GM18511 (cell line): ENCODE measurements around the gene RIMBP2.

Experiments used
- ATAC-seq: cut with Tn5 transposase; IDR thresholded peaks from one replicate; pipeline ENCODE4 v1.9.1; 2021; ENCODE audit warnings: mild to moderate bottlenecking, moderate library complexity; ENCODE audit not compliant: unreplicated experiment

Gene RIMBP2

DNA sequence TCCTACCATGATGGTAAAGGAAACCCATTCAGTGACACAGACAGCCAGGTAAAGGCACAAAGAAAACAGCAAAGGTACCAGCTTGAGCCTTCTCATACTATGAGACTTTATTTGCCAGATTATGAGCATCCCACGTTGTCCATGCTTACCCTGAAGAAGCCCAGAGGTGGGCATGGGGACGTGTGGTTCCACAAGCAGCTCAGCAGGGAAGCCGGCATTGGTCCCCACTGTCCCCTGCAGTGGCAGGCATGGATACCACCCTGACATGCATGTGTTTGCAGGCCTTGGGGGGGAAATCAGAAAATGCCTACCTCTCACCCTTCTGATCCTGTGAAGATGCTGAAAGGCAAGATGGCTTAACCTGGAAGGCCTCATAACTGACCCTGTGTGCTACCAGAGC is 195.3 kb downstream of the RIMBP2 start:
- ATAC-seq = no peak

DNA sequence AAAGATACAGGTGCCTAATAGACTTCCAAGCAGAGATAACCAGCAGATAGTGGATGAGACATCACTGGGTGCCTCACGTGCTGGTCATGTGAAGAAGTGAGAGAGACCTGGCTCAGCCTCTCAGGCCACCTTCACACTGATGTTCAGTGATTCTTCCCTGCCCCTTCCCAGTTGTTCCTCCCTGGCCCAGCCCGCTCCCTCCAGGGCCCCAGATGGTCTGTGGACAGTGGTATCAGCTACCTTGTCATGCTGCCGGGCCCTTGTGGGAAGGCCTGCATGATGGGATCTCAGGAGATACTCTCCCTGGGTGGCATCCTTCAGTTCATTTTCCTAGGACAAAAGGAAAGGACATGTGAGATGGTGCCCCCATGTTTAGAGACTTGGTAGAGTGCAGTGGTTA is 198.5 kb downstream of the RIMBP2 start:
- no peak for ATAC-seq

DNA sequence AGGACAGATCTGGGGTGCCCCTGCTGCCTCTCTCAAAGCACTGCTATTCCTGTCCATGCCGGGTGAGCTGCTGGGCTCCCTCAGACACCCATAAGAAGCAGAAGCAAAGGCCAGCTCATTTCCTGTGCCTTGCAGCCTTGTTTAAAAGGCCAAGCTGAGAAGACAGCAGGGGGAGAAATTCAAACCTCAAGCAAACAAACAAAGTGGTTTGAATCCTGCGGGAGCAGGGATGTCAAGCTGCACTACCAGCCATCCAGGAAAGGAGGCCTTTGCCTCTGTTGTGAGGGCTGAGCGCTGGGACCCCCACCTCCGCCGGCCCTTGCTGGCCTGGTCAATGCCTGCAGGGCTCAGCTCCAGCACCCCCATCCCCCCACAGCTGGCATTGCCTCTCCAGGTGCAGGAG is 201.9 kb downstream of the RIMBP2 start:
- ATAC-seq = no peak

DNA sequence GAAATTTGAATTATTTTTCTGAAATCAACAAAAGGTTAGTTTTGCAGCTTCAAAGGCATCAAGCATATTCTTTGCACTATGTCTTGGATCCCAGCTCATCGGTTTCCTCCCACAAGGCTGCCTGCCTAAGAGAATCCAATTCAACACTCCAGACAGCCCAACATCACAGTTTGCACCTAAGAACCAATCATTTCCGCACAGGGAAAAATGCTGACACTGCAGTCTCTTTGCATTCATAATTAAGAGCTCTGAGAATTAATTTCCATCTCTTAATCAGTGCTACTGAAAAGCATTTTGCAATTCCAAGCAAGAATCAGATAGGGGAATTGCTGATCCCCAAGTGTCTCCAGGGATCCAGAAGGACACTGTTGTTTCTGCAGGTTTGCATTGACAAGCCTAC is 202.5 kb downstream of the RIMBP2 start:
- ATAC-seq = no peak

DNA sequence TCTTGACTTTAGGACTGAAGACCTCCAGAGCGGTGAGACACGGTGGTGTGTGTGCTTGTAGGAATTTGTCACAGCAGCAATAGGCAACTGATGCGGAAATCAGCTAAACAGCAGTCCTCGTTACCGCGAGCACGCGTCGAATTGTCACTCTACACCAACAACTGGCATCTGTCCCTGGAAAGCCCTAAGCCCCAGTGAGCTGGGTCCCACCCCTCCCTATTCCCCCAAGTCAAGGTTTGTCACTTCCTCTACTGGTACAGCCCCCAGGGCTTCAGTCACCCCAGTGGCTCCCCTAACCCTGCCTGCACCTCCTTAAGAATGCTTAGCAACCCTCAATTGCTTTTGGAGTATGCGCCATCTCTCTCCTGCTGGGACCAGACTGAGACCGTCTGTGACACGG is 204.8 kb downstream of the RIMBP2 start:
- ATAC-seq = no peak

DNA sequence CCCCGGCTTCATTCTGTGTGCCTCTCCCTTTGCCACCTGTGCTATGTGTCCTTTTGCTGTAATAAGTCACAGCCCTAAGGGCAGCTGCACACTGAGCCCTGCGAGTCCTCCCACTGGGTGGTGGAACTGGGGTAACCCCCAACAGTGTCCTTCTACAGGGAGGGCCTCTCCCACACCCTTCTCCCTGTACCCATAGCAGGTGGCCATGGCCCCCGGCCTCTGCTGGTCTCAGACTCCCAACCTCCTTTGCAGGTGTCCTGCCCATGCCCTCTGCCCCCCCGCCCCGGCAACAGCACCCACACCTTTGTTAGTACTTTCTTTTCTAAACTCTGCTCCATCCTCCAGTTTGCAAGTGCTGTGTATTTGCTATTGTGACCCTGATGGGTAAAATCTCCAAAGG is 206.6 kb downstream of the RIMBP2 start:
- ATAC-seq = no peak

DNA sequence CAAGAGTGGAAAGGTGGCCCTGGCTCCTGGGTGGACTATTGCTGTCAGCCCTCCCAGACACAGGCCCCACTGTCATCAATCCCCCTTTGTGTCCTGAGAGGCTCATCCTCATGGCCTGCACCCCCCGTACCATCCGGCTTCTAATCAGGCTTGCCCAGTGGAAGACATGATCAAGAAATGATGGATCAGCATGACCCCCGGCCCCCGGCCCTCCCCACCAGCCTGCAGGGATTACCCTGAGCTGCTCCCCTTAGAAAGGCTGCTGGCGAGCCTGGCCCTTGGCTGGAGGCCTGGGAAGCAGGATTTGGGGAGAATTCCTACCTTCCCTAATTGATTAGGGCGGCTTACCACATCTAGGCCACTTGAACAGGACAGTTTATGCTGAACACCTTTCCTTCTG is 207.3 kb downstream of the RIMBP2 start:
- ATAC-seq = no peak

DNA sequence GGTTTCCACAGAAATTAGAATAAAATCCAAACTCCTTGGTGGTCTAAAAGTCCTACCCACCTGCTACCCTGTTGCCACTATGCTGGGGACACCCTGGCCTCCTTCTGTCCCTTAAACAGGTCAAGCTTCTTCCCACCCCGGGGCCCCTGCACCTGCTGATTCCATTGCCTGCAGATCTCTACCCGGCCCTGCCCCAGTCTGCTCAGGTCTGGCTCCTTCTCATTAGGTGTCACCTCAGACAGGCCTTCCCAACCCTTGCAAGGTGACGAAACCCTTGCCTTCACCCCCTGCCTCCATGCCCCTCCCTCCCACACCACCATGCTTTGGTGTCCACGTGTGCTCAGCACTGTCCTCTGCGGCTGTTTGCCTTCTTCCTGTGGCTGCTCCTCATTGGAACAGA is 207.8 kb downstream of the RIMBP2 start:
- ATAC-seq = no peak

DNA sequence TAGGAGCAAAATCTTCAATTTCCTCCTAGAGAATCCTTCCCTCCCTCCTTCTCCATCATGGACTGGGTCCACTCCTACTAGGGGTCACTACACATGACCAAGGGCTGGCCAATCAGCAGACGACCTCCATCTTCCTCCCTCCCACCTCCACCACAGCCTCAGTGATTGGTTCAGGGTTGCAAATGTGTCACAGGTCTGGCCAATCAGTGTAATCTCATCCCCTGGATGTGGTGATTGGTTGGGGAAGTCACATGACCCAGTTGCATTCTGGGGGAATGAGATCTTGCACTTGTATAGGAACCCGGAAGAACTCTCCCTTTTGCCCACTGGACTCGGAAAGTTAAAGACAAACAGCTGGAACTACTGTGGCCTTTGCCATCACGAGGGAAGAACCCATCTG is 209.3 kb downstream of the RIMBP2 start:
- no peak for ATAC-seq

DNA sequence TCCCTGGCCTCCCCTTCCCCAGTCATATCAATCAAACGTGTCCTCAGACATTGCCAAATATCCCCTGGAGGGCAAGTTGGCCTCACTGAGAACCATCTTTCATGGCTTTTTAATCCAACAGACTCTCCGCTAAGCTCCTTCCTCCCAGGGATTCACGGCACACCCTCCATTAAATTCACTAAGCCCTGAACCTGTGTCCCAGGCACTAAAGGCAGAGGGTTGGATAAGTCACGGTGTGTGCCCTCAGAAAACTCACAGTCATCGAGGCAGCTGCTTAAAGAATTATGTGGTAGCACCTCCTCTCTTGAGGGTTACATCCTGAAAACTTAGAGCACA is 211.3 kb downstream of the RIMBP2 start:
- ATAC-seq = no peak

DNA sequence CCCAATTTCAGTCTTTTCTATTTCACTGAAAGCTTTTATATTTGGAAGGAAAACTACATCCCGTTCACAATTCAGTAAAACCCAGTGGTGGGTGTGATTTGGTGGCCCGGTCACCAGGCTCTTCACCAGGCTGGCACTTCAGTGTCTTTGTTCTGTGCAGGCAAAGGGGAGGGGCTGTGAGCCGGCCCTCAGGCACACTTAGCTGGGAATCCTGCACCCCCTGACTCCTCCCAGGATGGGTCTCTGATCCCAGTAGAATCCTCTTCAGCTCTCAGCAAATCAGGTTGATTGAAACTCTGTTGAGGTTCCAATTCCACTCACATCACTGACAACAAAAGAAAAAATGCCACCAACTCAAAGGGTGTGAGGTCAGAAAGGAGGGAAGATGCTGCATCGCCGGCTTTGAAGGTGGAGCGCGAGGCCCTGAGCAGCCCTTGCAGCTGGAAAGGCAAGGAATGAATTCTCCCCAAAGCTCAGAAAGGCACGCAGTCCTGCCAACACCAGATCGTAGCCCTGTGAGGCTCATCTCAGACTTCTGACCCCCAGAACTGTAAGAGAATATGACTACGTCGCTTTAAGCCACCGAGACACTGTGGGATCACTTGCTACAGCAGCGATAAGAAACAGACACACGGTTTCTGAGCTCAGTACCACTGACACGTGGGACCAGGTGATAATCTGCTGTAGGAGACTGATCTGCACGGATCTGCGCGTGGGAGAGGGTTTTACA is 211.8 kb downstream of the RIMBP2 start:
- no peak for ATAC-seq

DNA sequence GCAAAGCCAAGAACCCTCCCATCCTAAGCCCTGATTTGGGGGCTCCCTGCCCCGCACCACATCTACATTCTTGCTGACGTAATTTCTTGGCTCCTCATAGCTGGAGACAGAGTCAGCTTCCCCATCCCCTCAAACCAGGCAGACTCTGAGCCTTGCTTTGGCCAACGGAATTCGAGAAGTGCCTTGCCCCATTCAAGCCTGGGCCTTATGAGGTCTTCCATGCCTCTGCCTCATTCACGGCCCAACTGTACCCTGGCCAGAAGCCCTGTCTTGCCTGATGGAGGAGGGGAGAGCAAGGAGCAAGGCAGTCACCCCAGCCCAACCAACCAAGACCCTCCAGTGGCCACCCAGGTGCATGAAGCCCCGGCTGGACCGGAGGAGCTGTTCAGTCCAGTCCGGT is 214.3 kb downstream of the RIMBP2 start:
- ATAC-seq = no peak

DNA sequence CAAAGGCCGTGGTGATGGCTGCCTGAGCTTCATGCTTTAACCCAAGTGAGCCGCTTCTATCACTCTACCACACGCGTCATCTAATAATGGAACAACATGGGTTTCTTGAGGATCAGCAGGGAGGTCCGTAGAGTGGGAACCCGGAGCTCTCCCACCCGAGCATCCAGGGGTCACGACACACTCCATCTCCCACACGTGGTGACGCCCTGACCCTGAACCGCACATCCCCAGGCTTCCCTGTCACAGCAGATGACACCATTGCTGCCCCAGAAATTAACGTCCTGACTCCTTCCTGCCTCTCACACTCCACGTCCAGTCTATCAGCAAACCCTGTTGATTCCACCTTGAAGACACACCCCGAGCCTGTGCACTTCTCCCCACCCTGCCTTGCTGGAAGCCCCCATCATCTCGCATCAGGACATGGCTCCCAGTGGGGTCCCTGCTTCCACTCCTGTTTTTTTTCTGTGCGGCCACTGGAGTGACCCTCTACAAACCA is 215.2 kb downstream of the RIMBP2 start:
- no peak for ATAC-seq

DNA sequence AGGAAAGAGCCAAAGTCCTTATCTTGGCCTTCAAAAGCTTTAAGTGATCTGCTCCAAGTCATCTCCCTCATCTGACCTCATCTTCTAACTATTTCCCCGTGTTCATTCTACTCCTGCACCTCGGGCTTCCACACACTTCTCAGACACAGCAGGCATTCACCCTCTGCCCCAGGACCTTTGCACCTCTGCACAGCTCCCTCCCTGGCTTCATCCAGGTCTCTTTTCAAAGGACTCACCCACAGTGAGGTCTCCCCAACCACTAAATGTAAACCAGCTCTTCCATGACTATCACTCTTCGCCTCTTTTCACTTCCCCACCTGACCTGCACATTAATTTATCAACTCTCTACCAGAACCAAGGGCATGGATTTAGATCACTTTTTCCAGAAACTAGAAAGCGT is 216.6 kb downstream of the RIMBP2 start:
- ATAC-seq = no peak

DNA sequence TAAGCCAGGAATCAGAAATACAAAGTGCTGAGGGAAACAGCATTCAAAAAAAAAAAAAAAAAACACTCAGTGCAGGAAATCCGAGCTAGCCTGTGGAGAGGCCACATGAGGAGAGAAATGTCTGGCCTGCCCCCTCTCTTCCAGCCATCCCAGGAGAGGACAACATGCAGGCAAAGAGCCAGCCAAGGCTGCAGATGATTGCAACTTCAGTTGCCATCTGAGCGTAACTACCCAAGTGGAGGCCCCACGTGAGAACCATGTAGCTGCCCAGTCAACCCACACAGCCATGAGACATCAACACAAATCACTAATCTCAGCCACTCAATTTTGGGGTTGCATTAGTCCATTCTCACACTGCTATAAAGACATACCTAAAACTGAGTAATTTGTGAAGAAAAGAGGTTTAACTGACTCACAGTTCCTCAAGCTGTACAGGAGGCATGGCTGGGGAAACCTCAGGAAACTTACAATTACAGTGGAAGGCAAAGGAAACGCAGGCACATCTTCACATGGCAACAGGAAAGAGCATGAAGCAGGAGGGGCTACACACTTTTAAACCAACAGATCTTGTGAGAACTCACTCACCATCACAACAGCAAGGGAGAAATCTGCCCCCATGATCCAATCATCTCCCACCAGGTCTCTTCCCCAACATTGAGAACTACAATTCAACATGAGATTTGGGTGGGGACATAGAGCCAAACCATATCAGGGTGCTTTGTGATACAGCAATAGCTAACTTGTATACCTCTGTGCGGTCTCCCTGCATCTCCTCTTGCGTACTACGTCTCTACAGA is 217.3 kb downstream of the RIMBP2 start:
- ATAC-seq = no peak

DNA sequence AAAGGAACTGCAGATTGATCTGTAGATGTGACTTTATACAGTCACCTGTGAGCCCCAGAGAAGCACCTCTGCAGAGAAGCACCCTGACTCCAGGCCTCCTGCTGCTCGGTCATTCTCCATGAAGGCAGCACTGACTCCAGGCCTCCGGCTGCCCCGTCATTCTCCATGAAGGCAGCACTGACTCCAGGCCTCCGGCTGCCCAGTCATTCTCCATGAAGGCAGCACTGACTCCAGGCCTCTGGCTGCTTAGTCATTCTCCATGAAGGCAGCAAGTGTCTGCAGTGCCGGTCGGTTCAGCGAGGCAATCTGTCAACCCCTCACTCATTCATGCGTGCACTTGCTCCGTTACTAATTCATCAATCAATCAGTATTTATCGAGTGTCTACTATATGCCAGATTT is 218.1 kb downstream of the RIMBP2 start:
- ATAC-seq = no peak

DNA sequence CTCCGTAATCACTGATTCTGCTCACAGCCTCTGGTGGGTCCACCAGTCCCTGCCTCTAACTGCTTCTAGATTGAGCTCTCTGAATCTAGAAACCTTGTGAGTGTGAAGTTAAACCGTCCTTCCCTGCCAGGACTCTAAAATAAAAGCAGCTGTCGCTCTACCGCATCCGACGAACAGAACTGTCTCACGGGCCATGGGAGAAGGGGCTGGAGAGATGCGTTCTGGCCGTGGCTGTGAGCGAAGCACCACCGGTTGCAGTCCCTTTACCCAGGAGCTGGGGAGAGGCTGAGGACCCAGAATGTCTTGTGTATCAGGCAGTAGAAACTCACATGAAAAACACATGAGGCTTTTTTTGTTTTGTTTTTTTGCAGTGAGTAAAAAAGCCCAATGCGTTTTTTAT is 218.8 kb downstream of the RIMBP2 start:
- no peak for ATAC-seq

DNA sequence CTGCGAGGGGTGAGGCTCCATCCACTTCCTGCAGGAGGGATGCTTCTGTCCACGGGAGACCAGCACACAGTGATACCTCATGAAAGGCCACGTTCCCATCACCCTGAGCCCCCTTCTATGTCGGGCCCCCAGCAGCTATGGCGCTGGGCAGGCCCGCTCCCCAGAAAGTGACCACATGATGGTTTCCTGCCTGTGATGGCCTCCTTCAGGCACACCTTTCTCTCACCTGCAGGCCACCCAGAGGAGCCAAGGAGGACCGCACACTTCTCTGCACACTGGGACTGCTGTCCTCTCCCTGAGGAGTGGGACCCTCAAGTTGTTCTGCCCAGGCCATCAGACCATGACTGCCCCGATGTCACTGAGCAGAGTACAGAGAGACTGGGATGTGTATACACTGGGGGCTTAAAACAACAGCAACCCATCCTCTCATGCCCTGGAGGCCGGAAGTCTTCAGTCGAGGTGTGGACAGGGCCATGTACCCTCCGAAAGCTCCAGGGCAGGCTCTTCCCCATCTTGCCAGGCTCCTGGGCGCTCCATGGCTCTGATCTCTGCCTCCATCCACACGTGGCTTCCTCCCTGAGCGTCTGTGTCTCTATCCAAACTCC is 219.5 kb downstream of the RIMBP2 start:
- no peak for ATAC-seq

DNA sequence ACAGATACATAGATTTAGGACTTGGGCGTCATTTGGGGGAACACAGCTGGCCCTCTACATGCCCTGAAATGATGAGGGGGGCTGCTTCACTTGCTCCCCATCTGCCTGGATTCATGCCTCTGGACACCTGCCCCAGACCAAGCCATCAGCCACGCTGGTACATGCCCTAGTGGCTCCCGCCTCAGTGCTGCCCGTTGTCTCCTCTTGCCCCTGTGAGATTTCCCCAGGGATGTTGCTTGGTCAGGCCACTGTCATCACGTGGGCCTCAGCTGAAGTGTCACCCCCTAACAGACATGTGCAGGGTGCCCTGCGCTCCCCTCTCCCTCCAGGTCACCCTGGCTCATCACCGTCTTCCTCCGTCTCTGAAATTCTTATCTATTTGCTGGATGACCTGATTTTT is 220.9 kb downstream of the RIMBP2 start:
- no peak for ATAC-seq

DNA sequence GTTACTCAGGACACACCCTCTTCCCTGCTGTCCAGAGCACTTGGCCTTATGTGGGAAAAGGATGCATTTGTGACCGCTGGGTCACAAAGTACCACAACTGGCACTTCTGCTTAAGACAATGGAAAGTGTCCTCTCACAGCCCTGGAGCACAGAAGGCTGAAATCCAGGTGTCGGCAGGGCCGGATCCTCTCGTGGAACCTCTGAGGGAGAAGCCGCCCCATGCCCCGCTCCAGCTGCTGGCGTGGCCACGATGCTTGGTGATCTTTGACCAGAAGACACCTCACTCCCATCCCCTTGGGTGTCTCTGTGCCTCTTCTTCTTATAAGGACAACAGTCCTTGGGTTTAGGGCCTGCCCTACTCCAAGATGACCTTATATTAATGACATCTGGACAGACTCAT is 221.4 kb downstream of the RIMBP2 start:
- no peak for ATAC-seq

DNA sequence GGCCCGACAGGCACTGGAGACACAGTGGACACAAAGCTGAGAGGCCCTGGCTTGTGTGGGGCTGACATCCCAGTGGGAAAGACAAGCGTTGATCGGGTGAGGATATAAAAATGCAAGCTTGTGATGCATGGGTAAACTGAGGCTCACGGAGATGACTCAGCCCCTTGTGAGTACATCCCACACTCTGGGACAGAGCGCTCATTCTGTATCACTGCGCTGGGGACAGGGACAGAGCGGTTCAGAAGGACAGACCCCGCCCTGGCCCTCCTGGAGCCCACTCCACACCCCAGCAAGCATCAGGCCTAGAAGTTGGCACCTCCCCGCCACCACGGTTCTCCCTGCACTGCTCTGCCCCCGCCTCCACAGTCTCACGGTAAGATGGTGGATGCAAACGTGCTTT is 222.1 kb downstream of the RIMBP2 start:
- no peak for ATAC-seq
